Colonic mucosa (tissue), 4 donors: ENCODE measurements around the gene TF. TPM values are rescaled to one million over a fixed set of nuclear protein-coding genes. Genes with fewer than 3 reads are reported as not detected.

ENCODE experiments used
- DNase-seq: peaks from one replicate; pipeline ENCODE4 v3.0.0-alpha.2; 2020
- H3K27ac ChIP-seq: fragments of 200-600 bp; one replicate; pipeline ENCODE4 v1.8.0; 2021
- H3K27me3 ChIP-seq: fragments of 200-600 bp; one replicate; pipeline ENCODE4 v1.8.0; 2021
- H3K36me3 ChIP-seq: fragments of 200-600 bp; one replicate; pipeline ENCODE4 v1.8.0; 2021
- H3K4me1 ChIP-seq: fragments of 200-600 bp; one replicate; pipeline ENCODE4 v1.8.0; 2021; ENCODE audit warnings: mild to moderate bottlenecking
- H3K4me3 ChIP-seq: fragments of 200-600 bp; one replicate; pipeline ENCODE4 v1.8.0; 2021
- H3K9ac ChIP-seq, 2 donors: one replicate each; pipeline ENCODE4 v1.7.0; 2013; ENCODE audit warnings: control low read depth in 2 of 2, low read depth in 2 of 2, low read length in 2 of 2
- H3K9me3 ChIP-seq: fragments of 200-600 bp; one replicate; pipeline ENCODE4 v1.8.0; 2021
- CTCF ChIP-seq: fragments of 200-600 bp; IDR thresholded peaks from one replicate; pipeline ENCODE4 v1.8.0; 2022; ENCODE audit warnings: antibody characterized with exemption, mild to moderate bottlenecking
- intact Hi-C: fragments of 100-400 bp; cut with DNase I; formaldehyde crosslinking; loops from one replicate; pipeline ENCODE4 v1.14.1; 2022
- total RNA-seq, 2 donors: library from RNA; stranded (reverse); fragmentation: NEBNext Ultra II Directional in 1 of 2; extraction: Animal tissue kit (Norgen Biotek cat#: 25700) in 1 of 2; gene quantifications; one replicate each; pipeline ENCODE4 v1.2.1, GENCODE V29; 2021
- donor health status: healthy.
- donor health status: DM: no; HTN: no; CAD: no.
- donor health status: DM: no; HTN: no; CAD: no.

Gene TF
- total RNA-seq, 2 donors from 2014 or later, result 3.2 to 18.6 TPM

- Histone ChIP-seq H3K9me3 (no peaks in the 10 kb centered on the region), H3K36me3 (no peaks in the 10 kb centered on the region), H3K27me3 (no peaks in the 10 kb centered on the region), H3K4me3 (no peak overlapping the region), H3K27ac (no peak overlapping the region), H3K9ac (no peak overlapping the region), H3K4me1 (no peaks in the 10 kb centered on the region)
- TF ChIP-seq CTCF, result no peak
- DNase-seq, result no peak
- intact Hi-C loops, result no loop called here
Measured at GRCh38 chr3:133757701-133758567, 11.7 kb downstream of the TF start.

GRCh38 chr3:133758568-133758928 is 12.4 kb downstream of the TF start:
- H3K4me3 ChIP-seq, result no peak overlapping the region
- H3K27me3 ChIP-seq, result no peaks in the 10 kb centered on the region
- H3K27ac ChIP-seq, result no peak overlapping the region
- intact Hi-C loops, result no loop called here
- no peaks in the 10 kb centered on the region for H3K9me3 ChIP-seq
- no peak overlapping the region for H3K9ac ChIP-seq
- no peak for TF ChIP-seq CTCF
- no peaks in the 10 kb centered on the region for H3K36me3 ChIP-seq
- no peak for DNase-seq
- no peaks in the 10 kb centered on the region for H3K4me1 ChIP-seq

GRCh38 chr3:133758964-133759739 is 13.0 kb downstream of the TF start:
- H3K27ac ChIP-seq, result no peak overlapping the region
- TF ChIP-seq CTCF, result no peak
- no peaks in the 10 kb centered on the region for H3K4me1 ChIP-seq
- no peaks in the 10 kb centered on the region for H3K9me3 ChIP-seq
- H3K9ac ChIP-seq, result no peak overlapping the region
- H3K4me3 ChIP-seq, result no peak overlapping the region
- intact Hi-C loops, result no loop called here
- no peak for DNase-seq
- H3K36me3 ChIP-seq, result no peaks in the 10 kb centered on the region
- H3K27me3 ChIP-seq, result no peaks in the 10 kb centered on the region

DNA sequence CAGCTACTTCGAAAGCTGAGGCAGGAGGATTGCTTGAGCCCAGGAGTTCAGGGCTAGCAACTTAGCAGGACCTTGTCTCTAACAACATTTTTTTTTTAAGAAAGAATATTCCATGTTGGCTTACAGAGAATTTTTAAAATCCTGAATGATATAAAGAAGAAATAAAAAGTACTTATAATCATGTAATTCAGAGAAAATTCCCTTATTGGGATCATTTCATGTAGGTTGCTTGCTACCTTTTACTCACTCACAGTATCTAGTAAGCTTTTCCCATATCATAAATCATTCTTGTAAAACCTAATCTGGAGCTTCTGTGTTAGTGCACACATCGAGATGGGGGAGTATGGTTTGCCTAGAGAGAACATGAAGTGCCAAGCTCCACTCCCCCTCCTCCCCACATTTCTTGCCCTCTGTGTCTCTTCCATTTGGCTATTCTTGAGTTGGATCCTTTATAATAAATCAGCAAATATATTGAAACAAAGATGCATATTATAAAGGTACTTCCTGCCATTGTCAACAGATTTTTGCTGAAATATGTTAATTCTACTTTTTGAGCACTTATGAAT is 13.6 kb downstream of the TF start:
- no peak for DNase-seq
- no peak overlapping the region for H3K9ac ChIP-seq
- no peak overlapping the region for H3K27ac ChIP-seq
- H3K36me3 ChIP-seq, result no peaks in the 10 kb centered on the region
- no peak for TF ChIP-seq CTCF
- intact Hi-C loops, result no loop called here
- no peaks in the 10 kb centered on the region for H3K4me1 ChIP-seq
- no peak overlapping the region for H3K4me3 ChIP-seq
- H3K9me3 ChIP-seq, result no peaks in the 10 kb centered on the region
- H3K27me3 ChIP-seq, result no peaks in the 10 kb centered on the region

- H3K27me3 ChIP-seq, result no peaks in the 10 kb centered on the region
- no peak overlapping the region for H3K4me3 ChIP-seq
- no peaks in the 10 kb centered on the region for H3K9me3 ChIP-seq
- no peak for DNase-seq
- intact Hi-C loops, result no loop called here
- H3K27ac ChIP-seq, result no peak overlapping the region
- H3K4me1 ChIP-seq, result no peaks in the 10 kb centered on the region
- H3K9ac ChIP-seq, result no peak overlapping the region
- no peak for TF ChIP-seq CTCF
- H3K36me3 ChIP-seq, result no peaks in the 10 kb centered on the region
Measured at GRCh38 chr3:133760916-133761315, 14.7 kb downstream of the TF start.
